A673 (cell line): Measurements from ENCODE around the gene NRGN. TPM values are rescaled to one million over a fixed set of nuclear protein-coding genes. Genes with fewer than 3 reads are reported as not detected.
A peak's percentile ranks its signal among the peaks of the same experiment; 100 is the strongest.

Experiments
- BruUV-seq: library from RNA; stranded (reverse); fragments of 400-500 nt; replicated peaks from 2 replicates; lab custom pipeline; 2021; lab: Mats Ljungman, UMichigan
- CTCF ChIA-PET: fragments of 300-600 bp; sonication (Branson Sonifier 250); formaldehyde crosslinking; loops from one replicate; lab custom pipeline; 2022; ENCODE audit warnings: antibody characterized with exemption; lab: Charles Lee
- POLR2A ChIA-PET: fragments of 300-600 bp; sonication (Branson Sonifier 250); formaldehyde crosslinking; loops from one replicate; lab custom pipeline; 2022; ENCODE audit warnings: antibody characterized with exemption; ENCODE audit not compliant: low non-redundant PET; lab: Charles Lee
- DNase-seq: peaks from one replicate; pipeline ENCODE4 v3.0.0-alpha.2; 2015; ENCODE audit warnings: low spot score
- H3K27ac ChIP-seq: fragments of 200-600 bp; sonication (generic); 2 replicates; pipeline ENCODE4 v1.5.1; 2016; ENCODE audit warnings: mixed run types, low read depth, mild to moderate bottlenecking, mixed read lengths, antibody characterized with exemption, low read length; ENCODE audit not compliant: poor library complexity, severe bottlenecking
- H3K27me3 ChIP-seq: fragments of 200-600 bp; sonication (generic); replicated peaks from 2 replicates; pipeline ENCODE4 v1.6.1; 2017; ENCODE audit warnings: mixed run types, low read depth, mild to moderate bottlenecking, mixed read lengths, antibody characterized with exemption, low read length; ENCODE audit not compliant: insufficient read depth, poor library complexity
- H3K36me3 ChIP-seq: fragments of 200-600 bp; sonication (generic); 2 replicates; pipeline ENCODE4 v1.6.1; 2016; ENCODE audit warnings: mixed run types, mild to moderate bottlenecking, mixed read lengths, antibody characterized with exemption, low read length; ENCODE audit not compliant: insufficient read depth, poor library complexity, severe bottlenecking
- H3K4me1 ChIP-seq: fragments of 200-600 bp; sonication (generic); 2 replicates; pipeline ENCODE4 v1.6.1; 2017; ENCODE audit warnings: mixed run types, mild to moderate bottlenecking, mixed read lengths, antibody characterized with exemption, low read length; ENCODE audit not compliant: insufficient read depth, poor library complexity, severe bottlenecking
- H3K4me3 ChIP-seq: fragments of 200-600 bp; sonication (generic); 2 replicates; pipeline ENCODE4 v1.5.1; 2016; ENCODE audit warnings: low read depth, mixed run types, mild to moderate bottlenecking, mixed read lengths, low read length; ENCODE audit not compliant: poor library complexity, severe bottlenecking
- H3K9me3 ChIP-seq: fragments of 200-600 bp; sonication (generic); 2 replicates; pipeline ENCODE4 v1.6.1; 2016; ENCODE audit warnings: mixed run types, low read depth, mild to moderate bottlenecking, mixed read lengths, antibody characterized with exemption, low read length; ENCODE audit not compliant: poor library complexity, severe bottlenecking
- CTCF ChIP-seq: fragments of 300-800, 200-600 bp; sonication (generic); conservative IDR thresholded peaks from 2 replicates; pipeline ENCODE4 v1.5.1; 2017; ENCODE audit warnings: low read depth, mild to moderate bottlenecking, antibody characterized with exemption, low read length, moderate library complexity, mixed read lengths
- EZH2 ChIP-seq: fragments of 200-600 bp; sonication (generic); IDR thresholded peaks from 2 replicates; pipeline ENCODE4 v1.6.1; 2017; ENCODE audit warnings: borderline replicate concordance, low read depth, mild to moderate bottlenecking, mixed read lengths, antibody characterized with exemption, low read length; ENCODE audit not compliant: poor library complexity, severe bottlenecking
- intact Hi-C: fragments of 100-400 bp; cut with micrococcal nuclease; formaldehyde crosslinking; loops from one replicate; pipeline ENCODE4 v1.10.0; 2022; ENCODE audit not compliant: unreplicated experiment
- total RNA-seq: library from RNA; stranded (reverse); gene quantifications from 2 replicates; pipeline ENCODE4 v1.2.3, GENCODE V29; 2021

The NRGN gene
- total RNA-seq, 1 experiment from 2014 or later: 38.1 TPM

GRCh38 chr11:124791626-124792341 is 52.0 kb downstream of the NRGN start:
- intact Hi-C loops: no loop called here
- no peak overlapping the region for H3K4me3 ChIP-seq
- no peak for DNase-seq
- H3K27me3 ChIP-seq: no peaks in the 10 kb centered on the region
- POLR2A ChIA-PET: no interaction called here
- no peak overlapping the region for H3K27ac ChIP-seq
- peaks cover 24% of the 10 kb centered on the region for H3K4me1 ChIP-seq
- no peak for TF ChIP-seq CTCF
- no peak for TF ChIP-seq EZH2
- BruUV-seq: no TSS peak
- H3K9me3 ChIP-seq: no peaks in the 10 kb centered on the region
- CTCF ChIA-PET: no interaction called here
- H3K36me3 ChIP-seq: no peaks in the 10 kb centered on the region

GRCh38 chr11:124793466-124794278 is 53.9 kb downstream of the NRGN start:
- peak; percentile 88 for TF ChIP-seq CTCF
- no peak for TF ChIP-seq EZH2

GRCh38 chr11:124796312-124796711 is 56.6 kb downstream of the NRGN start:
- no peak for TF ChIP-seq CTCF
- TF ChIP-seq EZH2: no peak
- ChIA-PET POLR2A (no interaction called here), CTCF (no interaction called here)
- Histone ChIP-seq H3K27ac (no peak overlapping the region), H3K4me3 (no peak overlapping the region), H3K4me1 (peaks cover 42% of the 10 kb centered on the region), H3K9me3 (no peaks in the 10 kb centered on the region), H3K36me3 (no peaks in the 10 kb centered on the region), H3K27me3 (no peaks in the 10 kb centered on the region)
- no peak for DNase-seq
- BruUV-seq: no TSS peak
- intact Hi-C loops: no loop called here

More at GRCh38 chr11:124793466-124794278, 53.9 kb downstream of the NRGN start:
- peak; percentile 76 for DNase-seq
- BruUV-seq: no TSS peak
- ChIA-PET CTCF (interaction anchor here (0.5 to 1.4 kb wide), 17 partner anchors 10 to 257 kb away, joined by 3 to 8 read pairs (median 3); partner anchors contain the start of gene ESAM), POLR2A (interaction anchor here (0.6 to 0.7 kb wide), 2 partner anchors 77 to 160 kb away, joined by 3 to 8 read pairs; no protein-coding TSS in a partner anchor)
- no peak overlapping the region for H3K4me3 ChIP-seq
- H3K9me3 ChIP-seq: no peaks in the 10 kb centered on the region
- H3K27me3 ChIP-seq: no peaks in the 10 kb centered on the region
- H3K4me1 ChIP-seq: peaks cover 36% of the 10 kb centered on the region
- H3K36me3 ChIP-seq: no peaks in the 10 kb centered on the region
- H3K27ac ChIP-seq: no peak overlapping the region
- intact Hi-C loops: no loop called here

Other genes starting within 250 kb of the NRGN start
- gene OR8B12, start 196.3 kb upstream of the NRGN start, total RNA-seq: not detected in 2 replicates
- gene OR8A1, start 169.9 kb upstream of the NRGN start, total RNA-seq: not detected in 2 replicates
- not detected in 2 replicates for gene PANX3, start 128.5 kb upstream of the NRGN start, total RNA-seq
- 37.8 and 44.4 TPM in 2 replicates for gene TBRG1, start 117.1 kb upstream of the NRGN start, total RNA-seq
- 11.2 and 12.0 TPM in 2 replicates for gene SIAE, start 66.2 kb upstream of the NRGN start, total RNA-seq
- gene SPA17, start 66.0 kb upstream of the NRGN start, total RNA-seq: 22.9 and 25.8 TPM in 2 replicates
- gene VSIG2, start 12.3 kb downstream of the NRGN start, total RNA-seq: not detected in 2 replicates
- 1.2 and 1.5 TPM in 2 replicates for gene ESAM, start 22.3 kb downstream of the NRGN start, total RNA-seq
- gene MSANTD2, start 60.5 kb downstream of the NRGN start, total RNA-seq: 31.4 and 33.3 TPM in 2 replicates
- 2.3 and 5.1 TPM in 2 replicates for gene ROBO3, start 125.5 kb downstream of the NRGN start, total RNA-seq
- gene ROBO4, start 157.9 kb downstream of the NRGN start, total RNA-seq: not detected in 2 replicates
- not detected in 2 replicates for gene HEPN1, start 179.3 kb downstream of the NRGN start, total RNA-seq
- not detected in 2 replicates for gene HEPACAM, start 196.1 kb downstream of the NRGN start, total RNA-seq
- 4.3 and 5.4 TPM in 2 replicates for gene CCDC15, start 214.3 kb downstream of the NRGN start, total RNA-seq